ENCODE measurements around the gene STAG1. TPM values are rescaled to one million over a fixed set of nuclear protein-coding genes. Genes with fewer than 3 reads are reported as not detected.

STAG1 gene
- total and polyA plus RNA-seq, 9 of the 15 experiments (the other 6 are each of a cell fraction or from before 2014, with no cell fraction given): 2.7 to 17.7 (median 8.8) TPM

GRCh38 chr3:136343873-136344555, 408.2 kb downstream of the STAG1 start (continued):
- TF ChIP-seq, protein P1, sequence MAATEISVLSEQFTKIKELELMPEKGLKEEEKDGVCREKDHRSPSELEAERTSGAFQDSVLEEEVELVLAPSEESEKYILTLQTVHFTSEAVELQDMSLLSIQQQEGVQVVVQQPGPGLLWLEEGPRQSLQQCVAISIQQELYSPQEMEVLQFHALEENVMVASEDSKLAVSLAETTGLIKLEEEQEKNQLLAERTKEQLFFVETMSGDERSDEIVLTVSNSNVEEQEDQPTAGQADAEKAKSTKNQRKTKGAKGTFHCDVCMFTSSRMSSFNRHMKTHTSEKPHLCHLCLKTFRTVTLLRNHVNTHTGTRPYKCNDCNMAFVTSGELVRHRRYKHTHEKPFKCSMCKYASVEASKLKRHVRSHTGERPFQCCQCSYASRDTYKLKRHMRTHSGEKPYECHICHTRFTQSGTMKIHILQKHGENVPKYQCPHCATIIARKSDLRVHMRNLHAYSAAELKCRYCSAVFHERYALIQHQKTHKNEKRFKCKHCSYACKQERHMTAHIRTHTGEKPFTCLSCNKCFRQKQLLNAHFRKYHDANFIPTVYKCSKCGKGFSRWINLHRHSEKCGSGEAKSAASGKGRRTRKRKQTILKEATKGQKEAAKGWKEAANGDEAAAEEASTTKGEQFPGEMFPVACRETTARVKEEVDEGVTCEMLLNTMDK (IDR thresholded peaks at IDR 0.05; ENCODE audit: borderline replicate concordance, insufficient read depth, low read depth, low read length, poor library complexity, severe bottlenecking): no peak
- TF ChIP-seq, protein P2, sequence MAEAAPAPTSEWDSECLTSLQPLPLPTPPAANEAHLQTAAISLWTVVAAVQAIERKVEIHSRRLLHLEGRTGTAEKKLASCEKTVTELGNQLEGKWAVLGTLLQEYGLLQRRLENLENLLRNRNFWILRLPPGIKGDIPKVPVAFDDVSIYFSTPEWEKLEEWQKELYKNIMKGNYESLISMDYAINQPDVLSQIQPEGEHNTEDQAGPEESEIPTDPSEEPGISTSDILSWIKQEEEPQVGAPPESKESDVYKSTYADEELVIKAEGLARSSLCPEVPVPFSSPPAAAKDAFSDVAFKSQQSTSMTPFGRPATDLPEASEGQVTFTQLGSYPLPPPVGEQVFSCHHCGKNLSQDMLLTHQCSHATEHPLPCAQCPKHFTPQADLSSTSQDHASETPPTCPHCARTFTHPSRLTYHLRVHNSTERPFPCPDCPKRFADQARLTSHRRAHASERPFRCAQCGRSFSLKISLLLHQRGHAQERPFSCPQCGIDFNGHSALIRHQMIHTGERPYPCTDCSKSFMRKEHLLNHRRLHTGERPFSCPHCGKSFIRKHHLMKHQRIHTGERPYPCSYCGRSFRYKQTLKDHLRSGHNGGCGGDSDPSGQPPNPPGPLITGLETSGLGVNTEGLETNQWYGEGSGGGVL (CRISPR knock-in tag; IDR thresholded peaks at IDR 0.05): no peak
- no peak for TF ChIP-seq CEBPG (CRISPR knock-in tag; IDR thresholded peaks at IDR 0.05)
- TF ChIP-seq CEBPG (tag; conservative IDR thresholded peaks at IDR 0.05 in 1 of 2, IDR thresholded peaks at IDR 0.05 in 1 of 2): no peak
- TF ChIP-seq MXD1 (CRISPR knock-in tag; IDR thresholded peaks at IDR 0.05; ENCODE audit: borderline replicate concordance, poor library complexity, severe bottlenecking): no peak
- TF ChIP-seq ZBED1 (IDR thresholded peaks at IDR 0.05): no peak
- peak in 1 of 2 experiments; percentile 72; a peak in 2 of 4 replicates for TF ChIP-seq TEAD1 (CRISPR knock-in tag; IDR thresholded peaks at IDR 0.05)
- no peak for TF ChIP-seq GTF2B (IDR thresholded peaks at IDR 0.05; ENCODE audit: extremely low read depth, insufficient read length)
- no peak for TF ChIP-seq C11orf30 (IDR thresholded peaks at IDR 0.05; ENCODE audit: low read depth)
- TF ChIP-seq, protein P3, sequence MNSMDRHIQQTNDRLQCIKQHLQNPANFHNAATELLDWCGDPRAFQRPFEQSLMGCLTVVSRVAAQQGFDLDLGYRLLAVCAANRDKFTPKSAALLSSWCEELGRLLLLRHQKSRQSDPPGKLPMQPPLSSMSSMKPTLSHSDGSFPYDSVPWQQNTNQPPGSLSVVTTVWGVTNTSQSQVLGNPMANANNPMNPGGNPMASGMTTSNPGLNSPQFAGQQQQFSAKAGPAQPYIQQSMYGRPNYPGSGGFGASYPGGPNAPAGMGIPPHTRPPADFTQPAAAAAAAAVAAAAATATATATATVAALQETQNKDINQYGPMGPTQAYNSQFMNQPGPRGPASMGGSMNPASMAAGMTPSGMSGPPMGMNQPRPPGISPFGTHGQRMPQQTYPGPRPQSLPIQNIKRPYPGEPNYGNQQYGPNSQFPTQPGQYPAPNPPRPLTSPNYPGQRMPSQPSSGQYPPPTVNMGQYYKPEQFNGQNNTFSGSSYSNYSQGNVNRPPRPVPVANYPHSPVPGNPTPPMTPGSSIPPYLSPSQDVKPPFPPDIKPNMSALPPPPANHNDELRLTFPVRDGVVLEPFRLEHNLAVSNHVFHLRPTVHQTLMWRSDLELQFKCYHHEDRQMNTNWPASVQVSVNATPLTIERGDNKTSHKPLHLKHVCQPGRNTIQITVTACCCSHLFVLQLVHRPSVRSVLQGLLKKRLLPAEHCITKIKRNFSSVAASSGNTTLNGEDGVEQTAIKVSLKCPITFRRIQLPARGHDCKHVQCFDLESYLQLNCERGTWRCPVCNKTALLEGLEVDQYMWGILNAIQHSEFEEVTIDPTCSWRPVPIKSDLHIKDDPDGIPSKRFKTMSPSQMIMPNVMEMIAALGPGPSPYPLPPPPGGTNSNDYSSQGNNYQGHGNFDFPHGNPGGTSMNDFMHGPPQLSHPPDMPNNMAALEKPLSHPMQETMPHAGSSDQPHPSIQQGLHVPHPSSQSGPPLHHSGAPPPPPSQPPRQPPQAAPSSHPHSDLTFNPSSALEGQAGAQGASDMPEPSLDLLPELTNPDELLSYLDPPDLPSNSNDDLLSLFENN (IDR thresholded peaks at IDR 0.05; ENCODE audit: low read depth in 2 of 2, low read length in 2 of 2): no peak
- TF ChIP-seq RAD21 (CRISPR knock-in tag; conservative IDR thresholded peaks at IDR 0.05 in 1 of 2, IDR thresholded peaks at IDR 0.05 in 1 of 2): peak in 1 of 2 experiments; percentile 22; a peak in 1 of 4 replicates
- no peak for TF ChIP-seq ETS2 (tag; IDR thresholded peaks at IDR 0.05; ENCODE audit: borderline replicate concordance, poor library complexity, severe bottlenecking)
- TF ChIP-seq KLF13 (tag; IDR thresholded peaks at IDR 0.05; ENCODE audit: borderline replicate concordance, low read depth): no peak
- no peak for TF ChIP-seq HSF4 (CRISPR knock-in tag; IDR thresholded peaks at IDR 0.05; ENCODE audit: borderline replicate concordance)
- TF ChIP-seq ILF3 (IDR thresholded peaks at IDR 0.05; ENCODE audit: borderline replicate concordance): no peak
- no peak for TF ChIP-seq MTF1 (CRISPR knock-in tag; IDR thresholded peaks at IDR 0.05; ENCODE audit: borderline replicate concordance)

Data from K562 (cell line).